HepG2 (cell line): ENCODE results near the gene PSORS1C1. TPM values are rescaled to one million over a fixed set of nuclear protein-coding genes. Genes with fewer than 3 reads are reported as not detected.

Experiments
- ETV6 ChIP-seq: sonication (generic); formaldehyde crosslinking; conservative IDR thresholded peaks from 2 replicates; pipeline ENCODE4 v1.4.0; 2020; ENCODE audit warnings: missing genetic modification reagents
- TOE1 ChIP-seq: sonication (generic); formaldehyde crosslinking; IDR thresholded peaks from 2 replicates; pipeline ENCODE4 v1.4.0; 2020; ENCODE audit warnings: mild to moderate bottlenecking, missing genetic modification reagents
- ZNF143 ChIP-seq: sonication (generic); formaldehyde crosslinking; IDR thresholded peaks from 2 replicates; pipeline ENCODE4 v1.4.0; 2020; ENCODE audit warnings: missing genetic modification reagents
- ZNF350 ChIP-seq: sonication (generic); formaldehyde crosslinking; IDR thresholded peaks from 2 replicates; pipeline ENCODE4 v1.4.0; 2020; ENCODE audit warnings: mild to moderate bottlenecking, low read depth, missing genetic modification reagents, borderline replicate concordance
- polyA plus RNA-seq, 8 experiments: library from polyadenylated mRNA; depleted of rRNA in 3 of 8; stranded (reverse) in 7 of 8; unstranded in 1 of 8; fragments of >200 nt; fragmentation: Illumina TruSeq in 4 of 8; extraction: Trizol in 4 of 8; gene quantifications; 2 replicates each; pipeline versions ENCODE4 v1.2.1 to v1.2.3, GENCODE V29; 2011 to 2016; ENCODE audit warnings: low read depth in 4 of 8, missing spikeins in 1 of 8, mixed read lengths in 1 of 8; ENCODE audit not compliant: insufficient read depth in 1 of 8
- total RNA-seq, 5 experiments: library from RNA; depleted of rRNA; stranded (reverse); fragments of >200 nt; fragmentation: Illumina TruSeq; extraction: Trizol; gene quantifications; 2 replicates each; pipeline ENCODE4 v1.2.3, GENCODE V29; 2016; ENCODE audit warnings: low read depth in 1 of 5
- TF ChIP-seq, protein P1 (sequence below): IDR thresholded peaks from 2 replicates; pipeline ENCODE4 v1.6.1; 2016; ENCODE audit warnings: missing compliant biosample characterization, missing genetic modification reagents, borderline replicate concordance
- TF ChIP-seq, protein P2 (sequence below): sonication (generic); formaldehyde crosslinking; IDR thresholded peaks from one replicate; pipeline ENCODE4 v1.5.1; 2020; ENCODE audit warnings: mild to moderate bottlenecking, missing genetic modification reagents; ENCODE audit errors: not compliant biosample characterization
- TF ChIP-seq, protein P3 (sequence below): sonication (generic); formaldehyde crosslinking; IDR thresholded peaks from 2 replicates; pipeline ENCODE4 v1.9.0; 2022; ENCODE audit warnings: missing genetic modification reagents, mild to moderate bottlenecking, borderline replicate concordance
- TF ChIP-seq, protein P4 (sequence below): sonication (generic); formaldehyde crosslinking; conservative IDR thresholded peaks from 2 replicates; pipeline ENCODE4 v1.4.0; 2020; ENCODE audit warnings: mild to moderate bottlenecking, missing genetic modification reagents, moderate library complexity
- TF ChIP-seq, protein P5 (sequence below): IDR thresholded peaks from 2 replicates; pipeline ENCODE4 v1.4.0; 2020; ENCODE audit warnings: mild to moderate bottlenecking, missing genetic modification reagents

PSORS1C1 gene
- total and polyA plus RNA-seq, 2 of the 13 experiments (the other 11 are each of a cell fraction or from before 2014, with no cell fraction given), result 0.01 to 0.02 TPM

DNA sequence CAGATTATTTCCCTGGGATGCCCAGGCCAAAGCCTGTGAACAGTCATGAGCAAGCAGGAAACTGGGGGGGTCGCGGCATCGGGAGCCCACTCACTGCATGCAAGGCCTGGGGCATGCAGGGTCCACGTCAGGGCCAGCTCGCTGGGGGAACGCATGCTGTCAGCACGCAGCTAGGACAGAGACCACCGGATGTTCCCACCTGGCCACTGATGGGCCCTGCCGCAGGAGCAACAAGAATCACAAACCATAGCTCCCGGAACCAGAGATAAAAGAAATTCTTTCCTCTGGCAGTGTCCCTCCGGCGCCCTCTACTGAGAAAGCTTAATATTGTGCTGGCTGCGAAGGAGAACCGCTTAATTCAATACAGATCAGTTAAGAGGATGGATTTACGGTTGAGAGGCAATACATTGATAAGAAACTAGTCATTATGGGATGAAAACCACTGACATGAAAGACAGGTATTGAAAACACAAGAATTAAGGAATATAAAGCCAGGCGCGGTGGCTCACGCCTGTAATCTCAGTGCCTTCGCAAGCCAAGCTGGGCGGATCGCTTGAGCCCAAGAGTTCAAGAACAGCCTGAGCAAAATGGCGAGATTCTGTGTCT, 34.8 kb upstream of the PSORS1C1 start (continued):
- TF ChIP-seq, protein P1, sequence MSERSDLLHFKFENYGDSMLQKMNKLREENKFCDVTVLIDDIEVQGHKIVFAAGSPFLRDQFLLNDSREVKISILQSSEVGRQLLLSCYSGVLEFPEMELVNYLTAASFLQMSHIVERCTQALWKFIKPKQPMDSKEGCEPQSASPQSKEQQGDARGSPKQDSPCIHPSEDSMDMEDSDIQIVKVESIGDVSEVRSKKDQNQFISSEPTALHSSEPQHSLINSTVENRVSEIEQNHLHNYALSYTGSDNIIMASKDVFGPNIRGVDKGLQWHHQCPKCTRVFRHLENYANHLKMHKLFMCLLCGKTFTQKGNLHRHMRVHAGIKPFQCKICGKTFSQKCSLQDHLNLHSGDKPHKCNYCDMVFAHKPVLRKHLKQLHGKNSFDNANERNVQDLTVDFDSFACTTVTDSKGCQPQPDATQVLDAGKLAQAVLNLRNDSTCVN, result no peak
- TF ChIP-seq, protein P2, sequence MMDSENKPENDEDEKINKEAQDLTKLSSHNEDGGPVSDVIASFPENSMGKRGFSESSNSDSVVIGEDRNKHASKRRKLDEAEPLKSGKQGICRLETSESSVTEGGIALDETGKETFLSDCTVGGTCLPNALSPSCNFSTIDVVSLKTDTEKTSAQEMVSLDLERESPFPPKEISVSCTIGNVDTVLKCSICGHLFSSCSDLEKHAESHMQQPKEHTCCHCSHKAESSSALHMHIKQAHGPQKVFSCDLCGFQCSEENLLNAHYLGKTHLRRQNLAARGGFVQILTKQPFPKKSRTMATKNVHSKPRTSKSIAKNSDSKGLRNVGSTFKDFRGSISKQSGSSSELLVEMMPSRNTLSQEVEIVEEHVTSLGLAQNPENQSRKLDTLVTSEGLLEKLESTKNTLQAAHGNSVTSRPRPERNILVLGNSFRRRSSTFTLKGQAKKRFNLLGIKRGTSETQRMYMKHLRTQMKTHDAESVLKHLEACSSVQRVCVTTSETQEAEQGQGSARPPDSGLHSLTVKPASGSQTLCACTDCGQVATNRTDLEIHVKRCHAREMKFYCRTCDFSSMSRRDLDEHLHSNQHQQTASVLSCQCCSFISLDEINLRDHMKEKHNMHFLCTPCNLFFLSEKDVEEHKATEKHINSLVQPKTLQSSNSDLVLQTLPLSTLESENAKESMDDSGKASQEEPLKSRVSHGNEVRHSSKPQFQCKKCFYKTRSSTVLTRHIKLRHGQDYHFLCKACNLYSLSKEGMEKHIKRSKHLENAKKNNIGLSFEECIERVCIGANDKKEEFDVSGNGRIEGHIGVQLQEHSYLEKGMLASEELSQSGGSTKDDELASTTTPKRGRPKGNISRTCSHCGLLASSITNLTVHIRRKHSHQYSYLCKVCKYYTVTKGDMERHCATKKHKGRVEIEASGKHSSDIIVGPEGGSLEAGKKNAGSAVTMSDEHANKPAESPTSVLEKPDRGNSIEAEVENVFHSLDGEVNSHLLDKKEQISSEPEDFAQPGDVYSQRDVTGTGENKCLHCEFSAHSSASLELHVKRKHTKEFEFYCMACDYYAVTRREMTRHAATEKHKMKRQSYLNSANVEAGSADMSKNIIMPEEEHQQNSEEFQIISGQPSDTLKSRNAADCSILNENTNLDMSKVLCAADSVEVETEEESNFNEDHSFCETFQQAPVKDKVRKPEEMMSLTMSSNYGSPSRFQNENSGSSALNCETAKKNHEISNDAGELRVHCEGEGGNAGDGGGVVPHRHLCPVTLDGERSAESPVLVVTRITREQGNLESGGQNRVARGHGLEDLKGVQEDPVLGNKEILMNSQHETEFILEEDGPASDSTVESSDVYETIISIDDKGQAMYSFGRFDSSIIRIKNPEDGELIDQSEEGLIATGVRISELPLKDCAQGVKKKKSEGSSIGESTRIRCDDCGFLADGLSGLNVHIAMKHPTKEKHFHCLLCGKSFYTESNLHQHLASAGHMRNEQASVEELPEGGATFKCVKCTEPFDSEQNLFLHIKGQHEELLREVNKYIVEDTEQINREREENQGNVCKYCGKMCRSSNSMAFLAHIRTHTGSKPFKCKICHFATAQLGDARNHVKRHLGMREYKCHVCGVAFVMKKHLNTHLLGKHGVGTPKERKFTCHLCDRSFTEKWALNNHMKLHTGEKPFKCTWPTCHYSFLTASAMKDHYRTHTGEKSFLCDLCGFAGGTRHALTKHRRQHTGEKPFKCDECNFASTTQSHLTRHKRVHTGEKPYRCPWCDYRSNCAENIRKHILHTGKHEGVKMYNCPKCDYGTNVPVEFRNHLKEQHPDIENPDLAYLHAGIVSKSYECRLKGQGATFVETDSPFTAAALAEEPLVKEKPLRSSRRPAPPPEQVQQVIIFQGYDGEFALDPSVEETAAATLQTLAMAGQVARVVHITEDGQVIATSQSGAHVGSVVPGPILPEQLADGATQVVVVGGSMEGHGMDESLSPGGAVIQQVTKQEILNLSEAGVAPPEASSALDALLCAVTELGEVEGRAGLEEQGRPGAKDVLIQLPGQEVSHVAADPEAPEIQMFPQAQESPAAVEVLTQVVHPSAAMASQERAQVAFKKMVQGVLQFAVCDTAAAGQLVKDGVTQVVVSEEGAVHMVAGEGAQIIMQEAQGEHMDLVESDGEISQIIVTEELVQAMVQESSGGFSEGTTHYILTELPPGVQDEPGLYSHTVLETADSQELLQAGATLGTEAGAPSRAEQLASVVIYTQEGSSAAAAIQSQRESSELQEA (CRISPR knock-in tag), result no peak
- TF ChIP-seq ZNF350 (CRISPR knock-in tag), result 0 out of 2 replicates have a peak, but pooled peaks have one; percentile 14
- TF ChIP-seq ZNF143 (CRISPR knock-in tag), result no peak
- no peak for TF ChIP-seq TOE1 (CRISPR knock-in tag)
- TF ChIP-seq, protein P3, sequence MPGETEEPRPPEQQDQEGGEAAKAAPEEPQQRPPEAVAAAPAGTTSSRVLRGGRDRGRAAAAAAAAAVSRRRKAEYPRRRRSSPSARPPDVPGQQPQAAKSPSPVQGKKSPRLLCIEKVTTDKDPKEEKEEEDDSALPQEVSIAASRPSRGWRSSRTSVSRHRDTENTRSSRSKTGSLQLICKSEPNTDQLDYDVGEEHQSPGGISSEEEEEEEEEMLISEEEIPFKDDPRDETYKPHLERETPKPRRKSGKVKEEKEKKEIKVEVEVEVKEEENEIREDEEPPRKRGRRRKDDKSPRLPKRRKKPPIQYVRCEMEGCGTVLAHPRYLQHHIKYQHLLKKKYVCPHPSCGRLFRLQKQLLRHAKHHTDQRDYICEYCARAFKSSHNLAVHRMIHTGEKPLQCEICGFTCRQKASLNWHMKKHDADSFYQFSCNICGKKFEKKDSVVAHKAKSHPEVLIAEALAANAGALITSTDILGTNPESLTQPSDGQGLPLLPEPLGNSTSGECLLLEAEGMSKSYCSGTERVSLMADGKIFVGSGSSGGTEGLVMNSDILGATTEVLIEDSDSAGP (CRISPR knock-in tag), result peak; percentile 17; the same call in 1 of the 2 replicates
- TF ChIP-seq ETV6 (CRISPR knock-in tag), result no peak
- TF ChIP-seq, protein P4, sequence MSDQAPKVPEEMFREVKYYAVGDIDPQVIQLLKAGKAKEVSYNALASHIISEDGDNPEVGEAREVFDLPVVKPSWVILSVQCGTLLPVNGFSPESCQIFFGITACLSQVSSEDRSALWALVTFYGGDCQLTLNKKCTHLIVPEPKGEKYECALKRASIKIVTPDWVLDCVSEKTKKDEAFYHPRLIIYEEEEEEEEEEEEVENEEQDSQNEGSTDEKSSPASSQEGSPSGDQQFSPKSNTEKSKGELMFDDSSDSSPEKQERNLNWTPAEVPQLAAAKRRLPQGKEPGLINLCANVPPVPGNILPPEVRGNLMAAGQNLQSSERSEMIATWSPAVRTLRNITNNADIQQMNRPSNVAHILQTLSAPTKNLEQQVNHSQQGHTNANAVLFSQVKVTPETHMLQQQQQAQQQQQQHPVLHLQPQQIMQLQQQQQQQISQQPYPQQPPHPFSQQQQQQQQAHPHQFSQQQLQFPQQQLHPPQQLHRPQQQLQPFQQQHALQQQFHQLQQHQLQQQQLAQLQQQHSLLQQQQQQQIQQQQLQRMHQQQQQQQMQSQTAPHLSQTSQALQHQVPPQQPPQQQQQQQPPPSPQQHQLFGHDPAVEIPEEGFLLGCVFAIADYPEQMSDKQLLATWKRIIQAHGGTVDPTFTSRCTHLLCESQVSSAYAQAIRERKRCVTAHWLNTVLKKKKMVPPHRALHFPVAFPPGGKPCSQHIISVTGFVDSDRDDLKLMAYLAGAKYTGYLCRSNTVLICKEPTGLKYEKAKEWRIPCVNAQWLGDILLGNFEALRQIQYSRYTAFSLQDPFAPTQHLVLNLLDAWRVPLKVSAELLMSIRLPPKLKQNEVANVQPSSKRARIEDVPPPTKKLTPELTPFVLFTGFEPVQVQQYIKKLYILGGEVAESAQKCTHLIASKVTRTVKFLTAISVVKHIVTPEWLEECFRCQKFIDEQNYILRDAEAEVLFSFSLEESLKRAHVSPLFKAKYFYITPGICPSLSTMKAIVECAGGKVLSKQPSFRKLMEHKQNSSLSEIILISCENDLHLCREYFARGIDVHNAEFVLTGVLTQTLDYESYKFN (CRISPR knock-in tag), result no peak
- TF ChIP-seq, protein P5, sequence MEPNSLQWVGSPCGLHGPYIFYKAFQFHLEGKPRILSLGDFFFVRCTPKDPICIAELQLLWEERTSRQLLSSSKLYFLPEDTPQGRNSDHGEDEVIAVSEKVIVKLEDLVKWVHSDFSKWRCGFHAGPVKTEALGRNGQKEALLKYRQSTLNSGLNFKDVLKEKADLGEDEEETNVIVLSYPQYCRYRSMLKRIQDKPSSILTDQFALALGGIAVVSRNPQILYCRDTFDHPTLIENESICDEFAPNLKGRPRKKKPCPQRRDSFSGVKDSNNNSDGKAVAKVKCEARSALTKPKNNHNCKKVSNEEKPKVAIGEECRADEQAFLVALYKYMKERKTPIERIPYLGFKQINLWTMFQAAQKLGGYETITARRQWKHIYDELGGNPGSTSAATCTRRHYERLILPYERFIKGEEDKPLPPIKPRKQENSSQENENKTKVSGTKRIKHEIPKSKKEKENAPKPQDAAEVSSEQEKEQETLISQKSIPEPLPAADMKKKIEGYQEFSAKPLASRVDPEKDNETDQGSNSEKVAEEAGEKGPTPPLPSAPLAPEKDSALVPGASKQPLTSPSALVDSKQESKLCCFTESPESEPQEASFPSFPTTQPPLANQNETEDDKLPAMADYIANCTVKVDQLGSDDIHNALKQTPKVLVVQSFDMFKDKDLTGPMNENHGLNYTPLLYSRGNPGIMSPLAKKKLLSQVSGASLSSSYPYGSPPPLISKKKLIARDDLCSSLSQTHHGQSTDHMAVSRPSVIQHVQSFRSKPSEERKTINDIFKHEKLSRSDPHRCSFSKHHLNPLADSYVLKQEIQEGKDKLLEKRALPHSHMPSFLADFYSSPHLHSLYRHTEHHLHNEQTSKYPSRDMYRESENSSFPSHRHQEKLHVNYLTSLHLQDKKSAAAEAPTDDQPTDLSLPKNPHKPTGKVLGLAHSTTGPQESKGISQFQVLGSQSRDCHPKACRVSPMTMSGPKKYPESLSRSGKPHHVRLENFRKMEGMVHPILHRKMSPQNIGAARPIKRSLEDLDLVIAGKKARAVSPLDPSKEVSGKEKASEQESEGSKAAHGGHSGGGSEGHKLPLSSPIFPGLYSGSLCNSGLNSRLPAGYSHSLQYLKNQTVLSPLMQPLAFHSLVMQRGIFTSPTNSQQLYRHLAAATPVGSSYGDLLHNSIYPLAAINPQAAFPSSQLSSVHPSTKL (CRISPR knock-in tag), result no peak
